ENCODE data around the gene LINC00305. TPM values are rescaled to one million over a fixed set of nuclear protein-coding genes. Genes with fewer than 3 reads are reported as not detected.

LINC00305 gene
- total and polyA plus RNA-seq, 2 donors (not counting 3 experiments of a cell fraction or from before 2014, with no cell fraction given): not detected

- no peaks in the 10 kb centered on the region for H3K79me2 ChIP-seq (ENCODE audit: control insufficient read depth, insufficient read depth, low read length)
- no peaks in the 10 kb centered on the region for H3K27me3 ChIP-seq (ENCODE audit: control insufficient read depth in 2 of 2, insufficient read depth in 2 of 2, low read length in 2 of 2)
- TF ChIP-seq GATA2 (IDR thresholded peaks at IDR 0.05; ENCODE audit: insufficient read depth, insufficient read length, low read depth, low read length) (no peak), POLR2A (IDR thresholded peaks at IDR 0.05; ENCODE audit: low read depth, low read length) (no peak)
- H3K27ac ChIP-seq (ENCODE audit: insufficient read depth, low read depth, low read length): no peak overlapping the region
- no peaks in the 10 kb centered on the region for H3K9me1 ChIP-seq (replicated peaks; ENCODE audit: control insufficient read depth, extremely low read depth, insufficient read depth, low read length)
- H3K9ac ChIP-seq (replicated peaks; ENCODE audit: extremely low read depth, insufficient read depth, low read length): no peak overlapping the region
- no peaks in the 10 kb centered on the region for H3K36me3 ChIP-seq (ENCODE audit: control insufficient read depth in 2 of 2, extremely low read depth in 1 of 2, insufficient read depth in 2 of 2, low read length in 2 of 2)
- H3K4me1 ChIP-seq (ENCODE audit: control insufficient read depth, extremely low read depth, insufficient read depth, low read length): no peaks in the 10 kb centered on the region
- H3K4me3 ChIP-seq (replicated peaks in 1 of 3; ENCODE audit: insufficient read depth in 1 of 3, low read depth in 1 of 3, low read length in 3 of 3): no peak overlapping the region
- intact Hi-C loops (cut with micrococcal nuclease): loop anchor here (5.0 to 10.0 kb wide), 3 partner anchors 235 to 997 kb away; no protein-coding TSS in a partner anchor
- H4K20me1 ChIP-seq (replicated peaks; ENCODE audit: control insufficient read depth, extremely low read depth, insufficient read depth, low read length): no peaks in the 10 kb centered on the region
- no peaks in the 10 kb centered on the region for H3K9me3 ChIP-seq (replicated peaks; ENCODE audit: control insufficient read depth, insufficient read depth, low read length)
- no peak for FAIRE-seq
- DNase-seq (ENCODE audit: low read depth, low spot score): peak; percentile 7
- BruUV-seq (replicated peaks): no TSS peak
- dilution Hi-C loops (cut with MboI; ENCODE audit: extremely low pct_ligation_motif_present, low sequenced_read_pairs): no loop called here
- no peak overlapping the region for H3K4me2 ChIP-seq (ENCODE audit: insufficient read depth, low read length)
- POLR2A ChIA-PET: no interaction called here
- CTCF ChIA-PET: interaction anchor here (1.0 kb wide), 1 partner anchor 312 kb away, joined by 9 read pairs; no protein-coding TSS in a partner anchor
- H2AFZ ChIP-seq (ENCODE audit: low read depth, low read length): no peak overlapping the region
Observed at GRCh38 chr18:64097497-64097896, 51.4 kb downstream of the LINC00305 start.

DNA sequence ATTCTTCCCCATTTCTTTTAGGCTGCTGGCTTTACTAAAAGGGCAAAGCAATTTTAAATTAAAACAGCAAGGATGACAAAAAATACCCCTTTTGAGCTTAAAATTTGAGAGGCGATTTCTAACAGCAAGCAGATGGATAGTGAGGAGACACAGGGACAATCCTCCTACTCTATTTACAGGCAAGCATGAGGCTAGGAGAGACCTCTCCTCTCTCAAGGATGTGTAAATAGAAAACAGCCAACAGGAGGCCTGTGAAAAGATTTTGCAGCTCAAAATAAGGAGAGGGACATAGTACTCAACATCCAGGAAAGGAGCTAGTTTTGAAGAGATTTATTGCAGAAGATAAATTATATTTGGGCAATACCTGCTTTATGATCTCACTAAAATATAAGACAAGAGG lies 53.8 kb downstream of the LINC00305 start:
- Histone ChIP-seq H4K20me1 (replicated peaks; ENCODE audit: control insufficient read depth, extremely low read depth, insufficient read depth, low read length) (no peaks in the 10 kb centered on the region), H3K4me3 (replicated peaks in 1 of 3; ENCODE audit: insufficient read depth in 1 of 3, low read depth in 1 of 3, low read length in 3 of 3) (no peak overlapping the region), H3K4me1 (ENCODE audit: control insufficient read depth, extremely low read depth, insufficient read depth, low read length) (no peaks in the 10 kb centered on the region), H3K36me3 (ENCODE audit: control insufficient read depth in 2 of 2, extremely low read depth in 1 of 2, insufficient read depth in 2 of 2, low read length in 2 of 2) (no peaks in the 10 kb centered on the region), H3K9ac (replicated peaks; ENCODE audit: extremely low read depth, insufficient read depth, low read length) (no peak overlapping the region), H3K27me3 (ENCODE audit: control insufficient read depth in 2 of 2, insufficient read depth in 2 of 2, low read length in 2 of 2) (no peaks in the 10 kb centered on the region), H3K4me2 (ENCODE audit: insufficient read depth, low read length) (no peak overlapping the region), H3K79me2 (ENCODE audit: control insufficient read depth, insufficient read depth, low read length) (no peaks in the 10 kb centered on the region), H3K27ac (ENCODE audit: insufficient read depth, low read depth, low read length) (no peak overlapping the region), H2AFZ (ENCODE audit: low read depth, low read length) (no peak overlapping the region), H3K9me1 (replicated peaks; ENCODE audit: control insufficient read depth, extremely low read depth, insufficient read depth, low read length) (no peaks in the 10 kb centered on the region), H3K9me3 (replicated peaks; ENCODE audit: control insufficient read depth, insufficient read depth, low read length) (no peaks in the 10 kb centered on the region)
- FAIRE-seq: no peak
- no peak for DNase-seq (ENCODE audit: low read depth, low spot score)
- ChIA-PET POLR2A (no interaction called here), CTCF (interaction anchor here (1.3 kb wide), 1 partner anchor 22 kb away, joined by 3 read pairs; no protein-coding TSS in a partner anchor)
- dilution Hi-C loops (cut with MboI; ENCODE audit: extremely low pct_ligation_motif_present, low sequenced_read_pairs): no loop called here
- TF ChIP-seq JUN (IDR thresholded peaks at IDR 0.05; ENCODE audit: borderline replicate concordance, insufficient read depth, insufficient read length, low read depth) (no peak), EZH2 (IDR thresholded peaks at IDR 0.05; ENCODE audit: borderline replicate concordance, low read depth, low read length, severe bottlenecking) (no peak), GATA2 (IDR thresholded peaks at IDR 0.05; ENCODE audit: insufficient read depth, insufficient read length, low read depth, low read length) (no peak), MAX (IDR thresholded peaks at IDR 0.05; ENCODE audit: insufficient read depth, insufficient read length) (no peak), POLR2AphosphoS5 (IDR thresholded peaks at IDR 0.05; ENCODE audit: insufficient read depth, low read depth, low read length) (no peak), POLR2A (IDR thresholded peaks at IDR 0.05; ENCODE audit: low read depth, low read length) (no peak), MYC (IDR thresholded peaks at IDR 0.05; ENCODE audit: low read depth, low read length) (no peak), FOS (IDR thresholded peaks at IDR 0.05; ENCODE audit: borderline replicate concordance, insufficient read depth, low read length) (no peak)
- TF ChIP-seq, protein P1, sequence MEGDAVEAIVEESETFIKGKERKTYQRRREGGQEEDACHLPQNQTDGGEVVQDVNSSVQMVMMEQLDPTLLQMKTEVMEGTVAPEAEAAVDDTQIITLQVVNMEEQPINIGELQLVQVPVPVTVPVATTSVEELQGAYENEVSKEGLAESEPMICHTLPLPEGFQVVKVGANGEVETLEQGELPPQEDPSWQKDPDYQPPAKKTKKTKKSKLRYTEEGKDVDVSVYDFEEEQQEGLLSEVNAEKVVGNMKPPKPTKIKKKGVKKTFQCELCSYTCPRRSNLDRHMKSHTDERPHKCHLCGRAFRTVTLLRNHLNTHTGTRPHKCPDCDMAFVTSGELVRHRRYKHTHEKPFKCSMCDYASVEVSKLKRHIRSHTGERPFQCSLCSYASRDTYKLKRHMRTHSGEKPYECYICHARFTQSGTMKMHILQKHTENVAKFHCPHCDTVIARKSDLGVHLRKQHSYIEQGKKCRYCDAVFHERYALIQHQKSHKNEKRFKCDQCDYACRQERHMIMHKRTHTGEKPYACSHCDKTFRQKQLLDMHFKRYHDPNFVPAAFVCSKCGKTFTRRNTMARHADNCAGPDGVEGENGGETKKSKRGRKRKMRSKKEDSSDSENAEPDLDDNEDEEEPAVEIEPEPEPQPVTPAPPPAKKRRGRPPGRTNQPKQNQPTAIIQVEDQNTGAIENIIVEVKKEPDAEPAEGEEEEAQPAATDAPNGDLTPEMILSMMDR (IDR thresholded peaks at IDR 0.05; ENCODE audit: extremely low read depth in 1 of 2, insufficient read depth in 1 of 2, low read depth in 1 of 2, low read length in 2 of 2): no peak
- intact Hi-C loops (cut with micrococcal nuclease): loop anchor here (5.0 to 10.0 kb wide), 3 partner anchors 237 to 1000 kb away; no protein-coding TSS in a partner anchor
- BruUV-seq (replicated peaks): no TSS peak

All from endothelial cell of umbilical vein (primary cell).